ENCODE results near the gene ELOVL5.
"Not testable (repeated sequence)": the region's sequence is repeated elsewhere in the genome, so short reads cannot be mapped to it uniquely, and the experiment has no call there.

The ELOVL5 gene

GRCh38 chr6:53305506-53306005 is 43.2 kb downstream of the ELOVL5 start:
- DNase-seq (ENCODE audit: low read depth, low spot score), result not testable (repeated sequence)

GRCh38 chr6:53304953-53305352 is 43.8 kb downstream of the ELOVL5 start:
- not testable (repeated sequence) for DNase-seq (ENCODE audit: low read depth, low spot score)

- DNase-seq (ENCODE audit: low read depth, low spot score), result no peak
Measured at GRCh38 chr6:53302678-53303360, 45.9 kb downstream of the ELOVL5 start.

GRCh38 chr6:53301801-53302537 is 46.8 kb downstream of the ELOVL5 start:
- no peak for DNase-seq (ENCODE audit: low read depth, low spot score)

- DNase-seq (ENCODE audit: low read depth, low spot score), result no peak
Measured at GRCh38 chr6:53300656-53301551, 47.8 kb downstream of the ELOVL5 start.

GRCh38 chr6:53299331-53300005 is 49.3 kb downstream of the ELOVL5 start:
- DNase-seq (ENCODE audit: low read depth, low spot score), result no peak

- no peak for DNase-seq (ENCODE audit: low read depth, low spot score)
Measured at GRCh38 chr6:53297004-53297403, 51.7 kb downstream of the ELOVL5 start.

GRCh38 chr6:53295176-53295575 is 53.6 kb downstream of the ELOVL5 start:
- DNase-seq (ENCODE audit: low read depth, low spot score), result no peak

GRCh38 chr6:53294611-53295010 is 54.1 kb downstream of the ELOVL5 start:
- DNase-seq (ENCODE audit: low read depth, low spot score), result no peak

- no peak for DNase-seq (ENCODE audit: low read depth, low spot score)
Measured at GRCh38 chr6:53294095-53294494, 54.7 kb downstream of the ELOVL5 start.

- no peak for DNase-seq (ENCODE audit: low read depth, low spot score)
Measured at GRCh38 chr6:53293691-53294090, 55.1 kb downstream of the ELOVL5 start.

GRCh38 chr6:53290537-53291510 is 57.9 kb downstream of the ELOVL5 start:
- no peak for DNase-seq (ENCODE audit: low read depth, low spot score)

- no peak for DNase-seq (ENCODE audit: low read depth, low spot score)
Measured at GRCh38 chr6:53287336-53288225, 61.2 kb downstream of the ELOVL5 start.

GRCh38 chr6:53284901-53285300 is 63.8 kb downstream of the ELOVL5 start:
- no peak for DNase-seq (ENCODE audit: low read depth, low spot score)

- DNase-seq (ENCODE audit: low read depth, low spot score), result no peak
Measured at GRCh38 chr6:53282741-53283140, 66.0 kb downstream of the ELOVL5 start.

GRCh38 chr6:53282234-53282633 is 66.5 kb downstream of the ELOVL5 start:
- DNase-seq (ENCODE audit: low read depth, low spot score), result no peak

GRCh38 chr6:53281518-53282215 is 67.1 kb downstream of the ELOVL5 start:
- DNase-seq (ENCODE audit: low read depth, low spot score), result no peak

- no peak for DNase-seq (ENCODE audit: low read depth, low spot score)
Measured at GRCh38 chr6:53280207-53280606, 68.5 kb downstream of the ELOVL5 start.

GRCh38 chr6:53279293-53279692 is 69.5 kb downstream of the ELOVL5 start:
- no peak for DNase-seq (ENCODE audit: low read depth, low spot score)

Measured in activated naive CD8-positive, alpha-beta T cell treated with anti-CD3 and anti-CD28 coated beads, Interleukin-2, amount 50 U/mL, for 16 hours (primary cell).